GM10266 (cell line): ENCODE results near the gene ERGIC1.

ENCODE experiments used
- DNase-seq: peaks from one replicate; pipeline ENCODE4 v3.0.0; 2012; ENCODE audit errors: extremely low spot score
- TF ChIP-seq, protein P1 (sequence below): IDR thresholded peaks from 2 replicates; pipeline ENCODE4 v1.5.1; 2012; ENCODE audit warnings: mild to moderate bottlenecking, low read depth; ENCODE audit not compliant: control insufficient read depth, insufficient read depth; ENCODE audit errors: missing control alignments

Gene ERGIC1

DNA sequence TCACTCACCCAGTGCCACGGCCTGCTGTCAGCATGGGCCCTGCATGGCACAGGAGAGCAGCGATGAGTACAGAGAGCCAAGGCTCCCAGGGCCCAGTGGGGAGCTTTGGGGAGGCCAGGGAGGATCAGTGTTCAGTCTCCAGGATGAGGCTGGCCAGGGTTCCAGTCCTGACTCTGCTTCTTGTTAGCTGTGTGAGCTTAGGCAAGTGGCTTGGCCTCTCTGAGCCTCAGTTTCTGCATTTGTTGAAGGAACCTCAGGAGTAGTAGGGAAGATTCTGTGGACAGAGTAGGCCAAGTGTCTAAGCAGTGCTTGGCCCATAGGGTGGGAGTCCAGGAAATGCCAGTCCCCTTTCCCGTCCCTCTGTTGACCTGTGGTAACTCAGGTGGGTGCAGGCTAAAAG is 39.5 kb downstream of the ERGIC1 start:
- TF ChIP-seq, protein P1, sequence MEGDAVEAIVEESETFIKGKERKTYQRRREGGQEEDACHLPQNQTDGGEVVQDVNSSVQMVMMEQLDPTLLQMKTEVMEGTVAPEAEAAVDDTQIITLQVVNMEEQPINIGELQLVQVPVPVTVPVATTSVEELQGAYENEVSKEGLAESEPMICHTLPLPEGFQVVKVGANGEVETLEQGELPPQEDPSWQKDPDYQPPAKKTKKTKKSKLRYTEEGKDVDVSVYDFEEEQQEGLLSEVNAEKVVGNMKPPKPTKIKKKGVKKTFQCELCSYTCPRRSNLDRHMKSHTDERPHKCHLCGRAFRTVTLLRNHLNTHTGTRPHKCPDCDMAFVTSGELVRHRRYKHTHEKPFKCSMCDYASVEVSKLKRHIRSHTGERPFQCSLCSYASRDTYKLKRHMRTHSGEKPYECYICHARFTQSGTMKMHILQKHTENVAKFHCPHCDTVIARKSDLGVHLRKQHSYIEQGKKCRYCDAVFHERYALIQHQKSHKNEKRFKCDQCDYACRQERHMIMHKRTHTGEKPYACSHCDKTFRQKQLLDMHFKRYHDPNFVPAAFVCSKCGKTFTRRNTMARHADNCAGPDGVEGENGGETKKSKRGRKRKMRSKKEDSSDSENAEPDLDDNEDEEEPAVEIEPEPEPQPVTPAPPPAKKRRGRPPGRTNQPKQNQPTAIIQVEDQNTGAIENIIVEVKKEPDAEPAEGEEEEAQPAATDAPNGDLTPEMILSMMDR = no peak
- DNase-seq = no peak

DNA sequence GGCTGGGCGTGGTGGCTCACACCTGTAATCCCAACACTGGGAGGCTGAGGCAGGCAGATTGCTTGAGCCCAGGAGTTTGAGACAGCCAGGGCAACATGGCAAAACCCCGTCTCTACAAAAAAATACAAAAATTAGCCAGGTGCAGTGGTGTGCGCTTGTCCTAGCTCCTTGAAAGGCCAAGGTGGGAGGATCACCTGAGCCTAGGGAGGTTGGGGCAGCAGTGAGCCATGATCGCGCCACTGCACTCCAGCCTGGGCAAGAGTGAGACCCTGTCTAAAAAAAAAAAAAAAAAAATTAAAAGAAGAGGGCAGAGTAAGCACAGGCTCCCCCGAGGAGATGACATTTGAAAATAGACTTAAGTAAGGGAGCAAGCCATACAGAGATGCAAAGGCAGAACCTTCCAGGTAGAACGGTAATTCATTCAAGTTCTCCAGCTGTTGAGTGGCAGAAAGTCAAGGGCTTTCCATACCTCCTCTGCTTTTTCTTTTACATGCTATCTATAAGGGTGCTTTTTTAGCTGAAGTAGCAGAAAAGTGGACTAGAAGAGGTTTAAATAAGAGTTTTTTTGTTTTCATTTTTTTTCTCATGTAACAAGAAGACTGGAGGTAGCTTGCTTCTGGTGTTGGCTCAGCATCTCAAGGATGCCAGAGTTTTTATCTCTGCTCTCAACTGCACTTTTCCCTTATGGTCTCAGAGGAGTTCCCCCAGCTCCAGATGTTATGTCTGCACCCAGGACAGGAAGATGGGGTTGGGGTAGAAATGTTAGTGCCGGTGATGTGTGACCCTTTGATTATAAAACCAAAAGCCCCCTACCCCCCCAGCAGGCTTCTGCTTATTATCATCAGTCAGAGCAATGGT is 40.8 kb downstream of the ERGIC1 start:
- TF ChIP-seq, protein P1 = no peak
- no peak for DNase-seq

DNA sequence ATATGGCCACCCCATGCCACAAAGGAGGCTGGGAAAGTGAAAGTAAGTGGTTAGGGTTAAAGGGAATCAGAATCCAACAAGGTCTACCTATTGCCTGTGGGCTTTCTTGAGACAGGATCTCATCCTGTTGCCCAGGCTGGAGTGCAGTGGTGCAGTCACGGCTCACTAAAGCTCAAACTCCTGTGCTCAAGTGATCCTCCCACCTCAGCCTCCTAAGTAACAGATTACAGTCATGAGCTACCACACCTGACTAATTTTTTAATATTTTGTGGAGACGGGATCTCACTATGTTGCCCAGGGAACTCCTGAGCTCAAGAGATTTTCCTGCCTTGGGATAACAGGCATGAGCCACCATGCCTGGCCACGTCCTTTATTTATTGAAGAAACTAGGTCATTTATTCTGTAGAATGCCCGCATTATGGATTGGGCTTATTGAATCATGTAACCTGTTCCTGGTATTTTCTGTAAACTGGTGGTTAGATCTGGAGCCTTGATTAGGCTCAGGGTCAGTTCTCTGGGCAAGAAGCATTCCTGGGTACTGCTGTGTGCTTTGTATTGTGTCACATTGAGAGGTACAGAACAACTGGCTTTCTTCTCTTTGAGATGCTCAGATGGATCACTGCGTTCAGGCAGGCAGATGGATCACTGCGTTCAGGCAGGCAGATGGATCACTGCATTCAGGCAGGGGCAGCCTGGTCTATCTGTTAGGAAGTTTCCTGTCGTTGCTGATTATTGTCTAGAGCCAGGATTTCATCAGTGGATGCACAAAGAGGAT is 41.6 kb downstream of the ERGIC1 start:
- TF ChIP-seq, protein P1 = no peak

DNA sequence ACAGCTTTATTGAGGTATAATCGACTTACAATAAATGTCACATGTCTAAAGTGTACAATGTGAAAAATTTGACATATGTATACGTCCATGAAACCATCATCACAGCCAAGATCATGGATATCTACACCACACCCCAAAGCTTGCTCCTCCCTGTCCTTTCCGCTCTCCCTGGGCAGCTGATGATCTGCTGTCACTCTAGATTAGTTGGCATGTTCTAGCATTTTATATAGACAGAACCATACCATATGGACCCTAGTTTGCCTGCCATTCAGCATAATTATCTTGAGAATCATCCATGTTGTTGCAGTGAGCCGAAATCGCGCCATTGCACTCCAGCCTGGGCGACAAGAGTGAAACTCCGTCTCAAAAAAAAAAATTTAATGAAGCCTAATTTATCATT is 42.5 kb downstream of the ERGIC1 start:
- TF ChIP-seq, protein P1 = no peak
- DNase-seq = no peak

More for the DNA sequence above, 41.6 kb downstream of the ERGIC1 start:
- DNase-seq = no peak

DNA sequence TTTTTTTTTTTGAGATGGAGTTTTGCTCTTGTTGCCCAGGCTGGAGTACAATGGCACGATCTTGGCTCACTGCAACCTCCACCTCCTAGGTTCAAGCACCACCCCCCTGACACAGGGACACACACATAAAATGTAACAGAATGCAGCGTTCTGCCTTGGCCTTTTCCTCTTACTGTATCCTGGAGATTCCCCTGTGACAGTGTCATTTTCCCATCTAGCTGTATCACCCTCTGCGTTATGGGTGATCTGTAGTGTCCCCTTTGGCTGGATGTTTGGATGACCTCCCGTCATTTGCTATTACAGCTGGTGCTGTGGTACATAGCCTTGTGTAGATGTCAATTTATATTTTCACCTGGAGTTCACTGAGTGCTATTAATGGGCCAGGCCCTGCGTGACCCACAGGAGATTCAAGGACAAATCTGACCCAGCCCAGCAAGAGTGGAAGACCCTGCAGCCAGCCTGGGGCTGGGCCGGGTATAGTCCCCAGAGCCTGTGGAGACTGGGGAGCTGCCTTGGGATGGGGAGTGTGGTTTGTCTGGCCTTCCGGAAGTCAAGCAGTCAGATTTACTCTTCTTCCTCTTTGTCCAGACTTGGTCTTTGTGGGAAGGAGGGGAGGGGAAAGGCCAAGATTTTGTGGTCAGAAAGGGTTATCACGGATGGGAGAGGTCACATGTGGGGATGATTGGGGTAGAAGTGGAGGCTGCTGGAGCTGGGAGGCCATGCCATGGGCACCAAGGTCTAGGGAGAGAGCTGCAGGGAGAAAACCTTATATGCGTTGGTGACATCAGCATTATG is 43.6 kb downstream of the ERGIC1 start:
- TF ChIP-seq, protein P1 = no peak
- DNase-seq = no peak

DNA sequence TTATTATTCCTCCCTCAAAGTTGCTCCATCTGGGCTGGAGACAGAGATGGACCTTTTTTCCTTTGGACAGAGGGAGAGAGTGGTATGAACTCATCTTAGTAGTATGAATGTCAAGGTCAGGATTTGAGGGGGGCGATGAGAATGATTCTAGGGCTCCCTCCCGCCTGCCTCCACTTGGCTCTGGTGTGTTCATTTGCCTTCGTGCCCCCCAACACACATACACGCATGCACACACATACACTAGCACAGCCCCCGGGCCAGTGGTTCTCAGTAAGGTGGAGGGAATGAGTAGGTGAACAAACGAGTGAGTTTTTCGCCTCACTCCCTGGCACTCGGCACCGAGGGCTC is 44.5 kb downstream of the ERGIC1 start:
- TF ChIP-seq, protein P1 = no peak
- DNase-seq = no peak
